NCI-H2107 (cell line): ENCODE results near the gene UNC80.
A peak's percentile ranks its signal among the peaks of the same experiment; 100 is the strongest.

Experiments
- DNase-seq: peaks from one replicate; lab custom pipeline; 2025; lab: John Stamatoyannopoulos, UW

UNC80 gene

DNA sequence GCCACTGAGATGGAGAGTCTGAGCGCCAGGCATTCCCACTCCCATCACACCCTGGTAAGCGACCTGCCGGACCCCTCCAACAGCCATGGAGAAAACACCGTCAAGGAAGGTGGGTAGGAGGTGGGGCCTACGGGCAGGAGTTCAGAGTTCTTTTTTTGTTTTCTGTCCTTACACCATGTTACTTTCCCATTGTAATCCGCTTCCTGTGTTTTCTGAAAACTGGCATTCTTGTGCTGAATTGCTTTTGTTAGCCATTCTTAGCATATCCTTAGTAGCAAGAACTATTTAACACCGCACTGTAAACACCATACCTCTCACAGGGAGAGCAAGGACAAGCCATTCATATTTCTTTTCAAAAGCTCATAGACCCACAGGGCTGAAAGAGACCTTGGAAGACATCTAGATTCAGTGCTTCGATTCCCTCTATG lies 46.2 kb downstream of the UNC80 start:
- no peak for DNase-seq

DNA sequence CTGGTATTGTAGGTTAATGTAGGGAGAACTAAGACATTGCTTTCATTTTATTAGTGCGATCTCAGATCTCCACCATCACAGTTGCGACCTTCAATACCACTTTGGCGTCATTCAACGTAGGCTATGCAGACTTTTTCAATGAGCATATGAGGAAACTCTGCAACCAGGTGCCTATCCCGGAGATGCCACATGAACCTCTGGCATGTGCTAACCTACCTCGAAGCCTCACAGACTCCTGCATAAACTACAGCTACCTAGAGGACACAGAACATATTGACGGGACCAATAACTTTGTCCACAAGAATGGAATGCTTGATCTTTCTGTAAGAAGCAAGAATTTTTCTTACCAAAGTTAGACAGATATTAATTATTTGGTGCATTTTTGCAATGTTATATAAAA lies 47.3 kb downstream of the UNC80 start:
- no peak for DNase-seq

DNA sequence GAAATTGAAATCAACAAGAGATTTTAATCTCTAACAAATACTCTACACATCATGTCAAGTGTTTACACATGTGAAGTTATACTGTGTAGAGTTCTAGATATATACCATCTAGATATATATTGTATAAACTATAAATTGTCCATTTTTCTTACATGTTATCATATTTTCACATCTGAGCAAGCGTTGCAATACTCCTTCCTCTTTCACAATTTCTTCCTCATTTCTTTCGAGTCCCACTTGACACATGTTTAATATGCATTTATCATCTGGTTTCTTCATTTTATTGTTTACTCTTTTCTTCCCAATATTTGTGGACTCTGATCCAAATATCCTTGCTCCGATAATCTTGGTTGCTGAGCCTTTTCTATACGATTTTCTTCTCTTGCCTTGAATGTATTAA lies 50.2 kb downstream of the UNC80 start:
- no peak for DNase-seq

DNA sequence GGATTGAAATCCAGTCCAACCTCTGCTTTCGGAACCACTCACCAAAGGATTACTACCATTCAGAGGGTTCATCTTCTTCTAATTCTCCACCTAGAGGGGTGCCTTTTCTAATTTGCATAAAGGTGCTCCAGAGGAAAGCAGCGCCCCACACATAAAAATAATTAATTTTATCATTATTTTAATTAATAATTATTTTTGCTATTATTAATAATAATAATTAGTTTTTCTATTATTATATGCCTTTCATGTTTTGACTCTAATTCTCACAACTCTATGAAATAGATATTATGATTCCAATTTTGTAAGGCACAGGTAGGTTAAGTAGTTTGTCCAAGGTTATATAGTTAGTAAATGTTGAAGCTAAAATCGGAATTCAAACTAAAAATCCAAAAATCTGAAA lies 51.9 kb downstream of the UNC80 start:
- DNase-seq, result no peak

DNA sequence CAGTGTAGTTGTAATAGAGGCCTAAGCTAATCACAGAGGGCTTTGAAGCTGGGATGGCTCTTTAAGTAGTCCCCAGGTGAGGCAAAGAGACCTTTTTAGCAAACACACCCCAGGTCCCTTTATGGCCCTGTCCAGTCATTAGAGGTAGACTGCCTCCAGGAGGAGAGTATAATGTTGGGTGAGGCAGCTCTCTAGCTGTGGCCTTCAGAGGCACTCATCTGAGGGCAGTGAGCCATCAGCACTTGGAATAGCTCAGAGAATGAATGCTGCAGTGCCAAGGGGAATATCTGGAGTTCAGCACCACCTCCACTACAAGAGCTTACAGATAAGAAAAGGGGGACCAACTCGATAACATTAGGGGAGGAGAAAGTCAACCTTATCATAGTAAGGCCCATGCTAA lies 52.8 kb downstream of the UNC80 start:
- DNase-seq, result no peak

DNA sequence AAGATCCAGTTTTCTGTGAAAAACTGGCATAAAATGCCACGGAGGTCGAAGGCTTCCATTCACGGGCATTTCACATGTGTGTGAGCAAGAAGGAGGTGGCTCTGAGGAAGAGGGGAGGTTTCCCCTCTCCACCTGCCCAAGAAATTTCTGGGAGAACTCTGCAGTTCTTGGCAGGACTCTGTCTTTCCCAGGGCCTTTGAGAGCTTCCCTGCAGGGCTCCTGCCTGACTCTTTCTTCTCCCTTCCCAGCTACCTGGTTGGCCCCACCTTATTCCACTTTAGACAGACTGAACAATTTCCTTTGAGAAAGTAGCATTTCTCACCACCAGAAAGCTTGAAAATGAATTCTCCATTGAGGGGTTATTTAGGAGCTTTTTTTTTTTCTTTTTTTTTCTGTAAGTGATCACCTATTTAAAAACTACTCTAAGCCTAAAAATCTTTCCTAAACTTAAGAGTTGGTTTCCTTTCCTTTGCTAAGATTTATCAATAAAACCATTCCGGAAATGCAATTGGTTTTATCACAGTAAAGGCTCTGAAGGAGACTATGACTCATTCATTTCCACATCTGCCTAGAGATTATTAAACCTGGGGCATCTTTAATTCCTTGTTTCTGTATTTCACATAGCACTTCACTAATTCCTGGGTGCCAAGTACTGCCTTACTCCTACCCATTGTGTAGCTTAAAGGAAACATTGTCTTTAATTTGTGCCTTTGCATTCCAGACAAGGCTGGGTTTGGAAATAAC lies 59.3 kb downstream of the UNC80 start:
- DNase-seq, result no peak

DNA sequence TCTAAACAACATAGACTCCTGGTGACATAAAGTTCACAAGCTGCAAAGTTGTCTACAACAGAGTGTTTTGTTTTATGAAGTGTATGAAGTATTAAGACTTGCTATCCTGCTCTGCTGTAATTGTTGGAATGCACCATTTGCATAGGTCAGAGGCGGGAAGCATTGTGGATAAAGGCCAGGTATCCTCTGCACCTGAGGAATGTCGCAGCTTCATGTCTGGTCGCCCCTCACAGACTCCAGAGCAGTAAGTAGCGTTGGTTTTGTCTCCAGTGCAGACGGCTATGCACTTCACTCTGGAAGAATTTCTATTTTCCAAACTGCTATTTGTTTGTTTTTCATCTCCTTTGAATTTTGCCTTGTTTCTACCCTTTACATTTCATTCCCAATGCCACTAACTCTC lies 63.1 kb downstream of the UNC80 start:
- no peak for DNase-seq

DNA sequence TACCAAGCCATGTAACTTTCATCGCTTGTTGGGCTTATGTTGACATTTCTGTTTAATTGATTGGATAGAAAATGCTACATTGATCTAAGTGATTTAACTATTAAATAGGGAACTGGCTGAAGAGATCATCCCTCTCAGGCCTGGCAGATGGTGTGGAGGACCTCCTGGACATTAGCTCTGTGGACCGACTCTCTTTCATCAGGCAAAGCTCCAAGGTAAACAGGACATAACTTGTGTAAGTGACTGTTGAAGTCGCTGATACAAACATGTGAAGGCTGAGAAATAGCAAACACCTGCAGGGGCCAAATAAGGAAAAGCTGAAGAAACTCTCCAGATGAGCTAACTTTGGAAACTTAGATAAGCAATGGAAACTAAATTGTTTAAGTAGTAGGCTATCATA lies 68.8 kb downstream of the UNC80 start:
- DNase-seq, result no peak

DNA sequence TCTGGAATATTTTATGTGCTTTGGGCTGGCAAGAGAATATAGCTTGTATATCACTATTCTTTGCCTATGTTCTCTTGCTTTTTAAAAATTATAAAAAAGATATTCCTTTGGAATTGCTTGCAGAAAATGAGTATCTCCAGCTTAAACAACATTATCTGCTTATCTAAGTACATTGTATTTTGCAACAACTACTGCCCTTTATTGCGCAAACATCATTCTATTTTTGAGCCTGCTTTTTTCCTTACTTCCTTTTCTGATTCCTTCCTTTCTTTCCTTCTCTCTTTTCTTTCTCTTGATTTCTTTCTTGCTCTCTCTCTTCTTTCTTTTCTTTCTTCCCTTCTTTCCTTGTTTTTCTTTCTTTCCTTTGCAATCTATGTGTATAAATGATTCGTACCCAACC lies 74.0 kb downstream of the UNC80 start:
- DNase-seq, result no peak

DNA sequence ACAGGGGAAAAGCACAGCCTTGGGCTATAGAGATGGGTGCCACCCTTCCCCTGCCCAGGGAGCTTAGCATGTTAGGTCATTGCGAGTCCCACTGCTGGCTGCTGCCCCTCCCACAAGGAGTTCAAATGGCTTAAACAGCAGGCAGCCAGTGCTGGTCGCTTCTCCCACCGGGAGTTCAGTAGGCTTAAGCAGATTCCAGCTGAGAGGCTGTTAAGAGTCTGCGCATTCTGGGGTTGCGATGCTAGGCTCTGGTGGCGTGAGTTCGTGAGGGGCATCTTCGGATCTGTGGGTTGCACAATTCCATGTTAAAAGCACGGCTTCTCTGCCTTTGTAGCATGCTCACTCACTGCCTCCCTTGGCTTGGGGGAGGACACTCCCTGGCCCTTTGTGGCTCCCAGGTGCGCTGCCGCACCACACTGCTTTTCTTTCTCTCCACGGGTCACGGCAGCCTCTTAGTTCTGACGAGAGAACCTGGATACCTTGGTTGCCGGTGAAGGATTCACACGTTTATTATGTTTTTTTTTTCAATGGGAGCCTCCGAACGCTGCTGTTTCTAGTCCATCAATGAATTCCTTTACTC lies 93.2 kb downstream of the UNC80 start:
- no peak for DNase-seq

DNA sequence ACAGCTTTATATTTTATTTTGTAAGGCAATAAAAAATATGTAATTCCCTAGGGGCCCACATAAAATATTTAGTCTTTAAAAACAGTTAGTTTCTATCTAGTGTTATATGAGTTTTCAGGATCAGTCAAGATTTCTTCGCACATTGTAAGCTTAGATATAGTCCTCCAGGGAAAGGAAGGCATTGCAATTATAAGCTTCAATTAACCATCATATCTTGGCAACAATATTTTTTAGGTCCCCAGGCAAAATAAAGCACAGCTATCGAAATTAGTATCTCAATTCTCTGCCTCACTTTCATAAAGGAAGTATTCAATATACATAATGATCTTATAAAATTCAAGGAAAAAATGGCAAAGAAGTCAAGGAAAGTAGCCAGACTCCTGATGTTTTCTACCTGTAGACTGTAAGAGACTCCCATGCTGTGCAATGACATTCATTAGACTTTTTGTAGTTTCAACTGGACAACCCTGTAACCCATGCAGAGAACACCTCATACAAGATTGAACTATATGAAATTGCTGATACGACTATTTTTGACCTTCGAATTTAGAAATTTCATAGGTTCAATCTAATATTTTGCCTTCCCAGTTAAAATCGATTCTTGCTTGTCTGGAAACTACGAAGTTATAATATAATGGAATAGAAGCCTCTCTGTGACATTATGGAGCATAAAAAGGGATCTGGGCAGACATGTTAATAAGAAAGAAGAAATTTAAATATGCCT lies 96.8 kb downstream of the UNC80 start:
- no peak for DNase-seq

DNA sequence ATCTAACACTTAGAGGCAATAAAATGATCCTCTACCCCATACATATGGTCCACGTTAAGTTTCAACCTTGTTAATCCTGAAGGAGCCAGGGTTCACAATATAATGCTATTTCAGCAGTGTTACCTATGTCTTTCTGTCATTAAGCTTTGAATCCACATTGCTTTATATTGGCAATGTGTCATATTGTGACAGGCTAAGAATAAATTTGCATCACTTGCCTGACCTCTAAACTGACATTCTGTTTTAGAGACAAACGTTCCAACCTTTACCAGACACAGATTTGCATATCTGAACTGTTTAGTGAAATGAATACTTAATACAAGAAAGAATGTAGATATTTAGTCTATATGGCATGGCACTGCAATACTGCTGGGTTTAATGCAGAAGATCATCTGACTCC lies 98.4 kb downstream of the UNC80 start:
- no peak for DNase-seq

DNA sequence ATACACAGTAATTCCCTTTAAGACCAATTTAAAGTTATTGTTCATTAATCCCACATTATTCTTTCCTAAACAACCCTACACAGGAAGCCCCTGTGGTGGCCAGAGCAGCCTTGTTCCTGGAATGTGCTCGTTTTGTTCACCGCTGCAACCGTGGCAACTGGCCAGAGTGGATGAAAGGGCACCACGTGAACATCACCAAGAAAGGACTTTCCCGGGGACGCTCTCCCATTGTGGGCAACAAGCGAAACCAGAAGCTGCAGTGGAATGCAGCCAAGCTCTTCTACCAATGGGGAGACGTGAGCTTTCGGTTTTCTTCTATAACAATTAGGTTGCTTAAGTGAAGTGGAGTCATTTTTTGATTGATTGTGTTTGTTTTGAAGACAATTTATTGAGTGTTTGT lies 101.0 kb downstream of the UNC80 start:
- DNase-seq, result peak; percentile 72

DNA sequence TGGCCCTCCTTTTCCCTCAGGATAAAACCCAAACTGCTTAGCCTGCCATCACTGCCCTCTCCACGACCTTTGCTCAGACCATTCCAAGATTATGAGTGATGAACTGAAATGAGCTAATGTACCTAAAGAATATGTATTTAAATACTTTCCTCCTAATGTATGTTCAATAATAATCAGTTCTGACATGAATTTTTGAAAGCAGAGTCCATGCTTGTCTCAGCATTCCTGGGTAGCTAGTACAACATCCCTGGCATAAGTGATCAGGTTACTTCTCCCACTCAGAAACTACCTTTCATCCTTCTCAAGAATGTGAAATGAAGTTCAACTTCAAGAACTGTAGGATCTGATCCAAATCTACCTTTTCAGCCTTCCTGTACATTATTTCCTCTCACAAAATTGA lies 103.6 kb downstream of the UNC80 start:
- no peak for DNase-seq

DNA sequence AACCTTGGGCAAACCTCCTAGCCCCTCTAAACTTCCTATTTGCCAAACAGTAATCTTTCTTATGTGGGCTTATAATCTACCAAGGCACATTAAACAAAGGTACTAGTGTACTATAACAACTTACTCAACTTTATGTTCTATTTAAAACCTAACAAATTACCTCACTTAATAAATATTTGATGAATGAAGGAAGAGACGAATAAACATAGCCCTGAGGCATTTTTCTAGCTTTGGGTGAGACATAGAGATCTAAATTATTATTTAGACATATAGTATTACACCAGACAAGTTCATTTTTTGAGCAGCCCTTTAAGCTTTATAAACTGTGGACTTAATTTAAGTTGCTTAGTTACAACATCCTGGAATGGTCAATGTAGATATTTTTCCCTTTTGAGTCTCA lies 104.6 kb downstream of the UNC80 start:
- no peak for DNase-seq

DNA sequence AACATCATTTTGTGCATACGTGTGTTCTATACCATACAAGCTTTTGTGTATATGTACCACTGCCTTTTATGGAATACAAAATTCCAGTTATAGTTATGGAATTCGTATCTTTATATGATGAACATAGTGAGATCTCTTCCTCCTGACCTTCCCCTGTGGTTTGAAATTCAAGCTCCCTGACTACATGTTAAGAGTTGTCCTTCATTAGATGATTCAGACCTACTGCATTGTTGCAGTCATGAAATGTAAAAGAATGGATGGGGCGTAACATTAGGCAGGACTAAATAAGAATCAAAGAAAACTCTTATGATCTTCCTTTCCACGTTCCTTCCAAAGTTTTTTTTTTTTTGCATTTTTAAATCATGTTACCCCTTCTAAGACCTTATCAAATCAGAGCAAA lies 107.1 kb downstream of the UNC80 start:
- no peak for DNase-seq

DNA sequence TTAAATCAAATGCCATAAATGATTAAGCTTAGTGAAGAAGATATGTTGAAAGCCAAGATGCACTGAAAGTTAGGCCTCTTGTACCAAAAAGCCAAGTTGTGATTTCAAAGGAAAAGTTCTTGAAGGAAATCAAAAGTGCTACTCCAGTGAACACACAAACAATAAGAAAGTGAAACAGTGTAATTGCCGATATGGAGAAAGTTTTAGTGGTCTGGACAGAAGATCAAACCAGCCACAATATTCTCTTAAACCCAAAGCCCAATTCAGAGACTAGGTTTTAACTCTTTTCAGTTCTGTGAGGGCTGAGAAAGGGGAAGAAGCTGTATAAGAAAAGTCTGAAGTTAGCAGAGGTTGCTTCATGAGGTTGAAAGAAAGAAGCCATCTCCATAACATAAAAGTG lies 129.0 kb downstream of the UNC80 start:
- no peak for DNase-seq

DNA sequence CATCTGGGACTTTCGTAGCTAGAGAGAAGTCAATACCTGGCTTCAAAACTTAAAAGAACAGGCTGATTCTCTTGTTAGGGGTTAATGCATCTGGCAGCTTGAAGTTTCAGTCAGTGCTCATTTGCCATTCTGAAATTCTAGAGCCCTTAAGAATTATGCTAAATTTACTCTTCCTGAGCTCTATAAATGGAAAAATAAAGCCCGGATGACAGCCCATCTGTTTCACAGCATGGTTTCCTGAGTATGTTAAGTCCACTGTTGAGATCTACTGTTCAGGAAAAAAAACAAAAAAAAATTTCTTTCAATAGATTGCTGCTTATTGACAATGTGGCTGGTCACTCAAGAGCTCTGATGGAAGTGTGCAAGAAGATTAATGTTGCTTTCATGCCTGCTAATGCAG lies 129.5 kb downstream of the UNC80 start:
- DNase-seq, result no peak

DNA sequence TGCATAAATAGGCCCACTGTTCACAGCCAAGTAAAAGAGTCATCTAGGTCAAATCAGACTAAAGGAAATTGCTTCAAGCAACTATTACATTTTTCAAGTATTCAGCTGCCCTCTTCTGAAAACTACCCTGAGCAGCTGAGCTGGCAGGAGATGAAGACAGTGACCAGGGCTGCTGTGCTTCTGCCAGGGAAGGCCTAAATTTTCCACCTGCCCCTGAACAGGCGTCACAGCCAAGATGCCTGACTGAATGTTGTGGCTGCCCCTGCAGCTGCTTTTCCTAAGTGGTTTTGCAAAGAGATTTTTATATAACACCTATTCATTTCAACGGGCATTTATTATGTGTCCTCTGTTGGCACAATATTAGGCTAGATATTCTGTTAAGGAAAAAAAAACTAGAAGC lies 134.1 kb downstream of the UNC80 start:
- DNase-seq, result no peak

DNA sequence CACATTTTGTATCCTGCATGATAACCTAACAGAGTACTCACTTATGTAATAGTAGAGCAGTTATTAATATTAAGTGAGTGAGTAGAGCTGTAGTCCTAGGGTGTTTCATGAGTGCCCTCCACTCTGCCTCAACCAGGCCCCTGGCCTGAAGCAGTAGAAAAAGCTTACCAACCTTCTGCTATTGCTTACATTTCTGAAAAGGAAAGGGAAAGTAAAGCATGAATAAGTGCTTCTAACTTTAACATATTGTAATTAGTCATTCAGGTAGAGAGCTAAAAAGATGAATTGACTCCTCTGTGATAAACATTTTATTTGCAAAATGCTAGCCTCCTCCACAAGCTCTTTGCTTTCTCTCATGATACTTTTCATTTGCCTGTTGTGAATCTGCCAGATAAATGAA lies 136.1 kb downstream of the UNC80 start:
- no peak for DNase-seq

DNA sequence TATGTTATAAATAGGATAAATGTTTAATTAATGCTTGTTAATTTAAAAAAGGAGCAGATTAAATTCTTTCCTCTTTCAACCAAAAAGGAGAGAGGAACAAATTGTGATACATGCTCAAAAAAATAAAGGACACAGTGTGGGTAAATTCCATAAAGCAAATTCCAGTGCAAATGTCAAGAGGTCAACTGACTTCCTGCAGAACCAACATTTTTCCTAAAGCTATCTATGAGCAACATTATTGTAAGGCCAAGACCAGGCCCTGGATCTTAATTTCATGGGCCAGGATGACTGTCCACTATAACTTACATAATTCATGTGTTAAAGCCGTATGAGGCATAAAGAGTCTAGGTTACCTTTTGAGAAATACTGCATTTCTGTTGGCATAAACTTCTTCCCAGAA lies 136.9 kb downstream of the UNC80 start:
- DNase-seq, result no peak

DNA sequence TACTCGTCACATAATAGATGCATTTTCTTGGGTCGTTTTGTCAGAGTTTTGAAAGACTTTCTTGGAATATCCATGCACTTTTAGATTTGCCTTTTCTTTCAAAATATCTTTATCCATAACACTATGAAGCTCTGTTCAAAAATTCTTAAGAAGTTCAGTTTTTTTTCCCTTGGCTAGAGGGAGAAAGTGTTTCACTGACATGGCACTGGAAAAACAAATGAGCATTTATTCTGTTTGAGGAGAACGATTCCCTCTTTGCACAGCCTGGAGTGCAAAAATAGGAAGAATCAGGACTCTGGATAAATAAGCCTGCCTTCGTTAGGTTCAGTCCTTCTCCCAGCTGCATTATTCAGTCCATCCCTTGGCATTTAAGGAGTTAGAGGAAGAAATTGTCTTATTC lies 139.9 kb downstream of the UNC80 start:
- no peak for DNase-seq

DNA sequence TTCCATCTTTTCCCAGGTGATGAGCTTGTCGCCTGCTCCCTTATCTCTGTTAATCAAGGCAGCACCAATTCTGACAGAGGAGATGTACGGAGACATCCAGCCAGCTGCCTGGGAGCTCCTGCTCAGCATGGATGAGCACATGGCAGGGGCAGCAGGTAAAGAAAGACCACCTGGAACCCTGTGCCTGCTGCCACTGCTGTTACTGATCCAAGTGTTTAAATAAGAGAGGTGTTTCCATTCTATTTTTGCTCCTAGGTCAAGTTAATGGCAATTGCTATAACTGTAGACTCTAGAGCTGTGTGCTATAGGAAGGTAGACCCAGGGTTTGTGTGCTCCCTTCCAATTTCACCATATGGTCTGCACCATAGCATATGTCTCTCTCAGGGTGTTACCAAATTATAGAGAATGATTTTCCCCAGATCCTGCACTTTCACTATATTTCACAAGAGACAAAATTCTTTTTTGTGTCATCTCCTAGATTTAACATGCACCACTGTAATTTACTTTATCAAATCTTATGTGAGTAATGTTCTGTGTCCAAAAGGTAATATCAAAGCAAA lies 142.2 kb downstream of the UNC80 start:
- DNase-seq, result no peak
